Smooth muscle cell (in vitro differentiated cells): Measurements from ENCODE around the gene CCDC78. TPM values are rescaled to one million over a fixed set of nuclear protein-coding genes. Genes with fewer than 3 reads are reported as not detected.

Experiments
- DNase-seq: peaks from one replicate; lab custom pipeline; 2025; ENCODE audit not compliant: unreplicated experiment; lab: John Stamatoyannopoulos, UW
- H2AFZ ChIP-seq: fragments of 200-600 bp; sonication (generic); 2 replicates; pipeline ENCODE4 v1.6.0; 2016; ENCODE audit warnings: antibody characterized with exemption, low read depth, mild to moderate bottlenecking
- H3F3A ChIP-seq: fragments of 200-600 bp; sonication (generic); 2 replicates; pipeline ENCODE4 v1.6.0; 2017; ENCODE audit warnings: antibody characterized with exemption, low read depth
- H3K27ac ChIP-seq: fragments of 200-600 bp; sonication (generic); 2 replicates; pipeline ENCODE4 v1.5.1; 2016; ENCODE audit warnings: low read depth, mild to moderate bottlenecking
- H3K27me3 ChIP-seq: fragments of 200-600 bp; sonication (generic); 2 replicates; pipeline ENCODE4 v1.6.1; 2016; ENCODE audit warnings: low read depth, mild to moderate bottlenecking
- H3K36me3 ChIP-seq: fragments of 200-600 bp; sonication (generic); 2 replicates; pipeline ENCODE4 v1.5.1; 2016; ENCODE audit warnings: low read depth
- H3K4me1 ChIP-seq: fragments of 200-600 bp; sonication (generic); 2 replicates; pipeline ENCODE4 v1.5.1; 2016; ENCODE audit warnings: low read depth
- H3K4me2 ChIP-seq: fragments of 200-600 bp; sonication (generic); 2 replicates; pipeline ENCODE4 v1.6.0; 2016; ENCODE audit warnings: mild to moderate bottlenecking
- H3K4me3 ChIP-seq: fragments of 200-600 bp; sonication (generic); 2 replicates; pipeline ENCODE4 v1.5.1; 2016; ENCODE audit warnings: mild to moderate bottlenecking
- H3K79me2 ChIP-seq: fragments of 200-600 bp; sonication (generic); 2 replicates; pipeline ENCODE4 v1.6.0; 2016; ENCODE audit warnings: low read depth, mild to moderate bottlenecking
- H3K9ac ChIP-seq: fragments of 200-600 bp; sonication (generic); 2 replicates; pipeline ENCODE4 v1.6.0; 2016; ENCODE audit warnings: low read depth
- H3K9me3 ChIP-seq: fragments of 200-600 bp; sonication (generic); replicated peaks from 2 replicates; pipeline ENCODE4 v1.5.1; 2016; ENCODE audit warnings: low read depth
- H4K20me1 ChIP-seq: fragments of 200-600 bp; sonication (generic); 2 replicates; pipeline ENCODE4 v1.6.0; 2016; ENCODE audit warnings: low read depth
- CTCF ChIP-seq: fragments of 200-600 bp; sonication (generic); IDR thresholded peaks from 2 replicates; pipeline ENCODE4 v1.5.1; 2017; ENCODE audit warnings: borderline replicate concordance, mild to moderate bottlenecking, antibody characterized with exemption; ENCODE audit not compliant: insufficient read depth, poor library complexity, severe bottlenecking
- WGBS: methylation state at CpG from one replicate; pipeline ENCODE4 v1.1.7; 2016; ENCODE audit warnings: low lambda C conversion rate; 5-methylcytosine and 5-hydroxymethylcytosine counted together
- polyA plus RNA-seq: library from polyadenylated mRNA; unstranded; fragments of >200 nt; fragmentation: Nextera tagmentation; extraction: Ambion mirVana; gene quantifications from 2 replicates; pipeline ENCODE4 v1.2.1, GENCODE V29; 2016
- total RNA-seq: library from RNA; depleted of rRNA; stranded (reverse); fragments of >200 nt; gene quantifications from 2 replicates; pipeline ENCODE4 v1.2.3, GENCODE V29; 2014

Gene CCDC78
- total and polyA plus RNA-seq, 2 experiments from 2014 or later: 2.8 to 3.4 TPM

GRCh38 chr16:723695-724094 lies 2.5 kb downstream of the CCDC78 start:
- Histone ChIP-seq H3K9ac (no peak overlapping the region), H4K20me1 (peaks cover 10% of the 10 kb centered on the region), H2AFZ (no peak overlapping the region), H3K4me1 (peaks cover 15% of the 10 kb centered on the region), H3K4me2 (no peak overlapping the region), H3K27me3 (no peaks in the 10 kb centered on the region), H3F3A (peaks cover 4% of the 10 kb centered on the region), H3K36me3 (no peaks in the 10 kb centered on the region), H3K27ac (no peak overlapping the region), H3K4me3 (no peak overlapping the region), H3K79me2 (no peaks in the 10 kb centered on the region), H3K9me3 (no peaks in the 10 kb centered on the region)
- TF ChIP-seq CTCF: no peak
- DNase-seq: no peak
- WGBS: 94% methylated on average over 9 of the region's 9 CpGs

GRCh38 chr16:722835-723633 lies 3.2 kb downstream of the CCDC78 start:
- Histone ChIP-seq H3K79me2 (no peaks in the 10 kb centered on the region), H3K4me2 (no peak overlapping the region), H3K4me1 (peaks cover 12% of the 10 kb centered on the region), H4K20me1 (peaks cover 10% of the 10 kb centered on the region), H2AFZ (no peak overlapping the region), H3K9me3 (no peaks in the 10 kb centered on the region), H3K36me3 (no peaks in the 10 kb centered on the region), H3K27me3 (no peaks in the 10 kb centered on the region), H3F3A (peaks cover 4% of the 10 kb centered on the region), H3K9ac (no peak overlapping the region), H3K27ac (no peak overlapping the region), H3K4me3 (no peak overlapping the region)
- DNase-seq: no peak
- 96% methylated on average over 23 of the region's 24 CpGs for WGBS
- TF ChIP-seq CTCF: no peak

GRCh38 chr16:721765-722540 lies 4.3 kb downstream of the CCDC78 start:
- H3K4me3 ChIP-seq: peak overlapping the region; percentile 91
- peaks cover 4% of the 10 kb centered on the region for H3F3A ChIP-seq
- H3K36me3 ChIP-seq: no peaks in the 10 kb centered on the region
- peaks cover 10% of the 10 kb centered on the region for H4K20me1 ChIP-seq
- no peak overlapping the region for H2AFZ ChIP-seq
- H3K4me1 ChIP-seq: peaks cover 5% of the 10 kb centered on the region
- no peaks in the 10 kb centered on the region for H3K79me2 ChIP-seq
- H3K27me3 ChIP-seq: no peaks in the 10 kb centered on the region
- peak overlapping the region; percentile 100 for H3K4me2 ChIP-seq
- WGBS: 94% methylated on average over 44 of the region's 51 CpGs
- H3K9ac ChIP-seq: no peak overlapping the region
- no peaks in the 10 kb centered on the region for H3K9me3 ChIP-seq
- TF ChIP-seq CTCF: no peak
- no peak for DNase-seq
- no peak overlapping the region for H3K27ac ChIP-seq
